PC-3 (cell line): ENCODE results near the gene BATF3. TPM values are rescaled to one million over a fixed set of nuclear protein-coding genes. Genes with fewer than 3 reads are reported as not detected.

ENCODE experiments used
- ATAC-seq: fragments of 200-7000 bp; cut with Tn5 transposase; 2 replicates; pipeline ENCODE4 v1.9.1; 2020; ENCODE audit warnings: mild to moderate bottlenecking, moderate library complexity
- BruUV-seq: library from RNA; stranded (reverse); fragments of 400-500 nt; replicated peaks from 2 replicates; lab custom pipeline; 2021; lab: Mats Ljungman, UMichigan
- CTCF ChIA-PET: fragments of 300-600 bp; sonication (Branson Sonifier 250); formaldehyde crosslinking; loops from one replicate; lab custom pipeline; 2022; ENCODE audit warnings: antibody characterized with exemption; lab: Charles Lee
- POLR2A ChIA-PET: fragments of 300-600 bp; sonication (Branson Sonifier 250); formaldehyde crosslinking; loops from one replicate; lab custom pipeline; 2022; ENCODE audit warnings: antibody characterized with exemption; ENCODE audit not compliant: unreplicated experiment; lab: Charles Lee
- DNase-seq: peaks from one replicate; pipeline ENCODE4 v3.0.0-alpha.2; 2015
- H2AFZ ChIP-seq: fragments of 300-600 bp; sonication (generic); 2 replicates; pipeline ENCODE4 v1.6.0; 2016; ENCODE audit warnings: antibody characterized with exemption, low read length
- H3F3A ChIP-seq: fragments of 300-600 bp; sonication (generic); one replicate; pipeline ENCODE4 v1.6.0; 2017; ENCODE audit warnings: antibody characterized with exemption, low read length, control low read depth, mild to moderate bottlenecking; ENCODE audit not compliant: unreplicated experiment
- H3K27ac ChIP-seq: fragments of 300-600 bp; sonication (generic); 2 replicates; pipeline ENCODE4 v1.5.1; 2016; ENCODE audit warnings: mild to moderate bottlenecking, low read length
- H3K27me3 ChIP-seq: fragments of 300-600 bp; sonication (generic); 2 replicates; pipeline ENCODE4 v1.6.1; 2016; ENCODE audit warnings: low read length, mixed read lengths
- H3K36me3 ChIP-seq: fragments of 300-600 bp; sonication (generic); 2 replicates; pipeline ENCODE4 v1.6.1; 2016; ENCODE audit warnings: low read depth, mixed run types, low read length, mixed read lengths
- H3K4me1 ChIP-seq: fragments of 300-600 bp; sonication (generic); 2 replicates; pipeline ENCODE4 v1.5.1; 2016; ENCODE audit warnings: low read length; ENCODE audit not compliant: insufficient read depth
- H3K4me2 ChIP-seq: fragments of 300-600 bp; sonication (generic); 2 replicates; pipeline ENCODE4 v1.6.0; 2016; ENCODE audit warnings: low read length
- H3K4me3 ChIP-seq: fragments of 300-600 bp; sonication (generic); 2 replicates; pipeline ENCODE4 v1.5.1; 2016; ENCODE audit warnings: mild to moderate bottlenecking, low read length, mixed read lengths
- H3K79me2 ChIP-seq: fragments of 300-600 bp; sonication (generic); 2 replicates; pipeline ENCODE4 v1.6.1; 2017; ENCODE audit warnings: low read length, mixed read lengths
- H3K9ac ChIP-seq: fragments of 300-600 bp; sonication (generic); 2 replicates; pipeline ENCODE4 v1.6.0; 2016; ENCODE audit warnings: mild to moderate bottlenecking, low read length
- H3K9me2 ChIP-seq: fragments of 300-600 bp; sonication (generic); replicated peaks from 2 replicates; pipeline ENCODE4 v1.6.1; 2016; ENCODE audit warnings: mixed run types, low read length, mixed read lengths
- H3K9me3 ChIP-seq: fragments of 300-600 bp; sonication (generic); 2 replicates; pipeline ENCODE4 v1.6.1; 2016; ENCODE audit warnings: low read length, mixed read lengths
- H4K20me1 ChIP-seq: fragments of 300-600 bp; sonication (generic); 2 replicates; pipeline ENCODE4 v1.6.1; 2016; ENCODE audit warnings: low read length, mixed read lengths
- EZH2 ChIP-seq: fragments of 300-600 bp; sonication (generic); IDR thresholded peaks from one replicate; pipeline ENCODE4 v1.6.1; 2017; ENCODE audit warnings: antibody characterized with exemption, mild to moderate bottlenecking, low read length; ENCODE audit not compliant: unreplicated experiment
- EZH2phosphoT487 ChIP-seq: fragments of 300-600 bp; sonication (generic); IDR thresholded peaks from 2 replicates; pipeline ENCODE4 v1.6.1; 2018; ENCODE audit warnings: mild to moderate bottlenecking, antibody characterized with exemption, low read length, borderline replicate concordance
- intact Hi-C: fragments of 100-400 bp; cut with micrococcal nuclease; formaldehyde crosslinking; loops from 2 replicates; pipeline ENCODE4 v1.9.0; 2023
- total RNA-seq: library from RNA; depleted of rRNA; stranded (reverse); fragments of >200 nt; gene quantifications from 2 replicates; pipeline ENCODE4 v1.2.3, GENCODE V29; 2014
- TF ChIP-seq, protein P1 (sequence below): fragments of 300-600 bp; sonication (generic); conservative IDR thresholded peaks from 2 replicates; pipeline ENCODE4 v1.5.1; 2017; ENCODE audit warnings: antibody characterized with exemption, low read depth, mild to moderate bottlenecking, low read length

The BATF3 gene
- total RNA-seq, 1 experiment from 2014 or later, result 4.3 TPM

DNA sequence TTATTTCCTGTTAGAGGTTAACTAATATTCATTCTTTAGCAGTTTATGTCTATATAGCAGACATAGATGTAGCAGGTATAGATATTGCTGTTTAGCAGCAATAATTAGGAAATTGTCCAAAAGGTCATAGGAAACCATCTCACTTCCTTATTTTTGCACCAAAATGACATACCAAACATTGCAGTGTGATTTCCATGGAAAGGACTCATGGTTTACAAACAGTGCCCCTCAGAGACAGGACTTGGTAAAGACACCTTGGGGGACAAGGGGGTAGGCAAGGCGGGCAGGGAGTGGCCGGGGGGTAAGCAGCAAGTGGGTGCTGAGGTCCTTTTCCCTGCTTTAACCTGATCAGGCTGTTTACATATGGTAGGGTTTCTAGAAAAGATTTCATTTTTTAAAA is 30.5 kb downstream of the BATF3 start:
- Histone ChIP-seq H3F3A (no peaks in the 10 kb centered on the region), H3K9me2 (no peaks in the 10 kb centered on the region), H3K4me2 (no peak overlapping the region), H3K9me3 (no peaks in the 10 kb centered on the region), H3K9ac (no peak overlapping the region), H3K27ac (no peak overlapping the region), H3K79me2 (no peaks in the 10 kb centered on the region), H4K20me1 (no peaks in the 10 kb centered on the region), H3K4me3 (no peak overlapping the region), H3K36me3 (no peaks in the 10 kb centered on the region), H3K4me1 (peaks cover 47% of the 10 kb centered on the region), H3K27me3 (no peaks in the 10 kb centered on the region), H2AFZ (no peak overlapping the region)
- ATAC-seq, result no peak
- TF ChIP-seq, protein P1, sequence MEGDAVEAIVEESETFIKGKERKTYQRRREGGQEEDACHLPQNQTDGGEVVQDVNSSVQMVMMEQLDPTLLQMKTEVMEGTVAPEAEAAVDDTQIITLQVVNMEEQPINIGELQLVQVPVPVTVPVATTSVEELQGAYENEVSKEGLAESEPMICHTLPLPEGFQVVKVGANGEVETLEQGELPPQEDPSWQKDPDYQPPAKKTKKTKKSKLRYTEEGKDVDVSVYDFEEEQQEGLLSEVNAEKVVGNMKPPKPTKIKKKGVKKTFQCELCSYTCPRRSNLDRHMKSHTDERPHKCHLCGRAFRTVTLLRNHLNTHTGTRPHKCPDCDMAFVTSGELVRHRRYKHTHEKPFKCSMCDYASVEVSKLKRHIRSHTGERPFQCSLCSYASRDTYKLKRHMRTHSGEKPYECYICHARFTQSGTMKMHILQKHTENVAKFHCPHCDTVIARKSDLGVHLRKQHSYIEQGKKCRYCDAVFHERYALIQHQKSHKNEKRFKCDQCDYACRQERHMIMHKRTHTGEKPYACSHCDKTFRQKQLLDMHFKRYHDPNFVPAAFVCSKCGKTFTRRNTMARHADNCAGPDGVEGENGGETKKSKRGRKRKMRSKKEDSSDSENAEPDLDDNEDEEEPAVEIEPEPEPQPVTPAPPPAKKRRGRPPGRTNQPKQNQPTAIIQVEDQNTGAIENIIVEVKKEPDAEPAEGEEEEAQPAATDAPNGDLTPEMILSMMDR, result peak; percentile 55
- no peak for TF ChIP-seq EZH2phosphoT487
- CTCF ChIA-PET, result no interaction called here
- peak; percentile 53 for DNase-seq
- BruUV-seq, result no TSS peak
- intact Hi-C loops, result loop anchor here (5.0 kb wide), 1 partner anchor 188 kb away; the partner anchor contains the start of gene FLVCR1
- POLR2A ChIA-PET, result no interaction called here

DNA sequence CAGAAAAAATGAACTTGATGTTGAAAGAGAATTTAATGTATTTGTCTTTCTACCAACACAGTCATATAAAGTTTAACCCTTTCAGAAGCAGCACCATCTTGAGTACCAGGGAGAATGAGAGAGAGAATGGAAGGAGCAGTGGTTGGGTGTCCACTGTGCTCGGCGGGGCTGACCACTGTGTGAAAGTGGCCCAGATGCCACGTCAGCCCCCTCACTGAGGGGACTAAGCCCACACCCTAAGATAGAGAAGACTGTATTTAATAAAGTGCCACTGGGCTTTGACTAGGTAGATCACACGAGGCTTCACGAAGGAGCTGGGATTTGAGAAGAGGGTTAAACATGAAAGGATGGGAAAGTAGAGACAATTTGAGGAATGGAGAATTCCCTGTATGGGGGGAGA is 31.2 kb downstream of the BATF3 start:
- H3K4me3 ChIP-seq, result no peak overlapping the region
- ATAC-seq, result no peak
- POLR2A ChIA-PET, result interaction anchor here (0.7 to 1.2 kb wide), 2 partner anchors 50 to 72 kb away, joined by 3 to 5 read pairs; no protein-coding TSS in a partner anchor
- H3F3A ChIP-seq, result no peaks in the 10 kb centered on the region
- no TSS peak for BruUV-seq
- H3K4me2 ChIP-seq, result peak overlapping the region; percentile 70
- no peaks in the 10 kb centered on the region for H3K27me3 ChIP-seq
- H3K79me2 ChIP-seq, result no peaks in the 10 kb centered on the region
- CTCF ChIA-PET, result interaction anchor here (0.7 kb wide), 1 partner anchor 191 kb away, joined by 3 read pairs; no protein-coding TSS in a partner anchor
- no peak for DNase-seq
- no peaks in the 10 kb centered on the region for H3K9me3 ChIP-seq
- H3K9me2 ChIP-seq, result no peaks in the 10 kb centered on the region
- TF ChIP-seq, protein P1, result no peak
- TF ChIP-seq EZH2 (no peak), EZH2phosphoT487 (no peak)
- H2AFZ ChIP-seq, result no peak overlapping the region
- peak overlapping the region; percentile 49 for H3K9ac ChIP-seq
- H3K36me3 ChIP-seq, result no peaks in the 10 kb centered on the region
- peak overlapping the region; percentile 84 for H3K27ac ChIP-seq
- H4K20me1 ChIP-seq, result no peaks in the 10 kb centered on the region
- H3K4me1 ChIP-seq, result peaks cover 47% of the 10 kb centered on the region
- intact Hi-C loops, result loop anchor here (5.0 kb wide), 1 partner anchor 189 kb away; the partner anchor contains the start of gene FLVCR1
